Measurements from ENCODE around the gene DGKI.

Gene DGKI

DNA sequence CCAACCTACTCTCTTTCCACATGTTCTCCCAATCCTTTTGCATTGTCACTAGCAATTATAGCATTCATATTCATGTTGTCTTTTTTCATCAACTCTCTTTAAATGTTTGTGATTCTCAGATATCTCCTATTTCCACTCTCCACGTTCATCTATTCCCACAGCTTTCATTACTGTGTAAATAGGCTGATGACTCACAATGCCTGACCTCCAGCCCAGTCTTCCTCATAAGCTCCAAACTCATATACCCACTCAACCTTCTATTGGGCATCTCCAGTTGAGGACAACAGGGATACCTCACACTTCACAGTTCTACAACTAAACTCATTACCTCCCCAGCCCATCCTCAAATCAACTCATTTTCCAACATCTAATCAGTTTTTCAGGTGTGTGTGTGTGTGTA is 194.1 kb downstream of the DGKI start:
- DNase-seq (ENCODE audit: low read depth): peak; percentile 56

DNA sequence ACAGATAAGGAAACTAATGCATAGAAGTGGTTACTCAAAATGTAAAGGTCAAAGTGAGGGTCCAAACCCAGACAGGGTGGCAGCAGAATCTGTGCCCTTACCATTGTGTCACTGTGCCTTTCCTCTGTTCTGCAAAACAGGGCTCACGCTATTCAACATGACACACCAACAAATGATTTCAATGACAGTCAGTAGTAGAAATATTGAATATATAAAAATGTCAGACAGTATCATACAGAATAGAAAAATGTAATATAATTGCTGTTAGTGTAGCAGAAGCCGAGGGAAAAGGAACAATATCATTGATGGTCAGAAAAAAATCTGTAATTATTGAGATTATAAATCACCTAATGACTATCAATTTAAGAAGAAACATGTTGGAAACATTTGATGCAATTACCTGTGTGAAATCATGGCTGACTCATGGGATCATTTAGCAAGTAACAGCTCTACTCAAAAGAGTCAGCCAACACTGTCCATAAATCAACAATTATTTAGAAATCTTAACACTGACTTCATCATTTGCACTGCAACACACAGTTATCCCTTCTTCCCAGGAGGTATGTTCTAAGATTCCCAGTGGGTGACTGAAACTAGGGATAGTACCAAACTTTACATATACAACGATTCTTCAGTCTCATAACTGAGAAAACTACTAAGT is 198.7 kb downstream of the DGKI start:
- DNase-seq (ENCODE audit: low read depth): no peak

DNA sequence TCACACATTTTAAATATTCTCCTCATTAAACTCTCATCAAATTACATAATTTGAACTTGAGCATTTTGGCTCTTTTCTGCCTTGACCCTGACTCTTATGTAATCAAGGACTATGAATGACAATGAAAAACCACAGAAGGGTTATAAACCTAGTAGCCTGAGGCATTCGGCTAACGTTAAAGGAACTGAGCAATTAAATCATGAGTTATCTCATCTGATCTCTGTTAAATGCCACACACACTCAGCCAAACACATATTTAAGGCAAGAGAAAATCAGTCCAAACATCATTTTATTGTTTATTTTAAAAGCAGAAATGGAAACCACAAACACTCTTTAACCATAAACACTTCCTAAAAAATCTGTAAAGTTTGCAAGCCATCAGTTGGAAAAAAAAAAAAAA is 204.3 kb downstream of the DGKI start:
- DNase-seq (ENCODE audit: low read depth): peak; percentile 28

DNA sequence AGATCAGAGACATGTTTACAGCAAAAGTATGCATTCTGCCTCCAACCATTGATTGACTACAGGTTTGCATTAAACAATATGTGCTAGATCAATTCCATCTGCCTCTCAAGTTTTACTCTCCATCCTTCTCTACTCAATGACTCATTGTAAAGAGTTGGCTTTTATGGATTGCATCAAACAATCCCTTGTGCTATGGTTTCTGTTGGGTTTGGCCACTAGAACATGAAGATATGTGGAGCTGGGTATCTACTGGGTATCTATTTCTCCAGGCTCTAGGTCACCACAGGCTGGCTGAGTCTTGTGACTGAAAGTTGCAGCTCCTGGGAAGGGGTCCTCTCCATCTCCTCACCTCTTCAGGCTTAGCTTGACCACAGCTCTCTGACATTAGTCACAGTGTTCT is 204.7 kb downstream of the DGKI start:
- DNase-seq (ENCODE audit: low read depth): no peak

DNA sequence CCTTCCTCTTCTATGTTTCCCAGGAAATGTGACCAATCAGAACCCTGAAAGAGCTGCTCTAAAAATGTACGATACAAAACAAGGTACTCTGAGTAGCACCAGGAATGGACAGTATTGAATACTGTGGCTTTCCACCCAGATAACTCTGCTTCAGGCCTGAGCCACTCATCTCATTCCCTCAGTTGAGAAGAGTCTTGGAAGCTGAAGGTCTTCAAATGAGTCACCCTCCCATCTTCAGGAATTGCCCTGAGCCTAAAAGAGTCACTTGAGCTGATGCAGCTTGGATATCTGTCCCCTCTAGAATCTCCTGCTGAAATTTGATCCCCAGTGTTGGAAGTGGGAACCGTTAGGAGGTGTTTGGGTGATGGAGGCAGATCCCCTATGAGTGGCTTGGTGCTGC is 210.4 kb downstream of the DGKI start:
- no peak for DNase-seq (ENCODE audit: low read depth)

DNA sequence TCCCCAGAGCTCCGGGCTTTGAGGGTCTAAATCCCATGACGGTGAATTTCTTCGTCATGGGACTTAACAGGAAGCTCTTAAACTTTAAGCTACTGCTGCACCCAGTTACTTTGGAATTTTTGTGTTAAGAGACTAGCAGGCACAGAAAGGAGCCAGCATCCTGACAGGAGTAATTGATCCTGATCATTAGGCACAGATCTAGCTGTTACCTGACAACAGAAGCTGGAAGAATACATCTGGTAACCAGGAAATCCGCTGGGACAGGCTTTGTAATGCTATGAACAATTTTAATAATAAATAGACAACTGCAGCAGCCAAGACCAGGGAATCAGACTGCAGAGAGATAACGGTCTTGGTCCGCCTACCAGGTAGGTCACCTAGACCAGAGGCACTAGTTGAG is 210.9 kb downstream of the DGKI start:
- no peak for DNase-seq (ENCODE audit: low read depth)

DNA sequence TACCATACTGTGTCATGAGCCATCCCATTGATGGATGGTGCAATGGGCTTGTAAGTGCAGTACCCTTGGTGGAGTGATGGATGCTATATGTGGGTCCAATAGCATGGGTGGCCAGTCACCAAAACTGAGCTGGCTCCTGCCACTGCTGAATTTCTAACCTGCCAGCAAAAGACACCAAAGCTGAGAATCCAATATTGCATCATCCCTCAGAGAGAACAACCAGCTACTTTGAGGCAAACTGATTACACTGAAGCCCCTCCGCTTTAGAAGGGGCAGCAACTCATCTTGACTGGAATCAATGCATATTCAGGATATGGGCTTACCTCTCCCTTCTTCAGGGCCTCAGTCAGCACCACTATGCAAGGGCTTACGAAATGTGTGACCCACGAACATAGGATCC is 211.6 kb downstream of the DGKI start:
- no peak for DNase-seq (ENCODE audit: low read depth)

DNA sequence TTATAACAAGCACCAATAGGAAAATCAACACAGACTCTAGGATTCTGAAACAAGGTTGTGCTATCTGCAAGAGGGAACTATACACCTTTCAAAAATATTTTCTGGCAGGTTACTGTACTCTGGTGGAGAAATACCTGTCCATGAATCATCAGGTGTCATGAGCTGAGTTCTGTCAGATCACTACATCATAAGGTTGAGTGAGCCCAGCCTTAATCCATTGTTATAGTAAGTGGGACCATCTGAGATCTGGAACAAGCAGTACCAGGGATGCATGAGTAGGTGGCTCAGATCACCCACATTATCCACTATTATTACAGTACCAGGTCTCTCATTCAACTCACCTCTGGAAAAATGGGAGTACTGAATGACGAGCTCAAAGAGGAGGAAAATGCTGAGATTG is 212.4 kb downstream of the DGKI start:
- DNase-seq (ENCODE audit: low read depth): no peak

DNA sequence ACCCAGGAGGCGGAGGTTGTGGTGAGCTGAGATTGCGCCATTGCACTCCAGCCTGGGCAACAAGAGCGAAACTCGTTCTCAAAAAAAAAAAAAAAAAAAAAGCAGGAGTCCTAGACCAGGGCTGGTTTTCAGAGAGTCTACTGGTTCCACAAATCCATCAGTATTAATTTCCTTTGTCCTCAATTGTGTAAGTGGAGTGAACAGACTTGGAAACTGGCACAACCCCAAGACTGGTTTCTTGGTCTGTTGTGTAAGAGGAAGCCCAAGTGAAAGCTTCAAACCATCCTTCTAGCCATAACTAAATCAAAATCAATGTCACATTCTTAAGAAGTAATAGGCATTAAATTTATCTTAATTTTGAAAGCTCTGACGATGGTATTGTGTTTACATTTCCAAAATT is 213.6 kb downstream of the DGKI start:
- DNase-seq (ENCODE audit: low read depth): peak; percentile 11

DNA sequence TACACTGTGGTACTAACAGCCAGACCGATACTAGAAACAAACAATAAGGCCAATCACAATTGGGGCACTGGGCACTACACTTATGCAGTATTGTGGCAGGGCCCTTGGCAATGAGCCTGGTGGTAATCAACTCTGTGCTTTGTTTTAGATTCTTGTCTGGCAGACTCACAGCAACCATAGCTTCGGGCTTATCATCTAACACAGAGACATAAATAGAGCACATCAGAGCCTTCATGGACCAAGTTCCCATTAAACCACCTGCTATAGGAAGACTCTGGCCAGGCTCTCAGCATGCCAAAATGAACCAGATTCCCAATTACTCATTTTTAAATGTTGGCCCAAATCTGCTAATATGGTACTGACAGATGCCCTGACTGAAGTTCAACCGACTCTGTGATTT is 218.6 kb downstream of the DGKI start:
- no peak for DNase-seq (ENCODE audit: low read depth)

DNA sequence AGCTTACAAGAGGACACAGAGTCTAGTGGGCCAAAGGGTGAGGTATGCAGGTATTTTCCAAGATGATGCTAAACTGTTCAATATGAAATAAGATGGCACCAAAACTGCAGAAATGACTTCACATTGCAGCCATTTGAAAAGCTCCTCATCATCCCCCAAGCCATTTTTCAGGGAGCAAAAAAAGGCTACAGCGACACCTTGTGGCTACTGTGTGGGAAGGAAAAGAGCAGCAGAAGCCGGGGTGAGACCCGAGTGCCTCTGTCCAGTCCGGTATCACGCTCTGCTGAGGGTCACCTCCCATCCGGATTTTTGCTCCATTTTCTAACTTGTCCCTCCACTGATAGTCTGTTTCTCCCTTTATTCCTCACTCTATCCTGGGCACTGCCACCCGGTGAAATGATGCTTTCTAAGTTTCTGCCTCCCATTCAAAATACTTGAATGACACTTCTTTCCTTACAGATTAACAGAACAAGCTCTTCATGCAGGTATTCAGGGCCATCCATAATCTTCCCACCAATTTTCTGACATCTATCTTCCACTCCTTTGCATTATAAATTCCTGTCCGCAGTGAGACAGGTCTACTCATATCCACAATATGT is 220.2 kb downstream of the DGKI start:
- peak; percentile 18 for DNase-seq (ENCODE audit: low read depth)

DNA sequence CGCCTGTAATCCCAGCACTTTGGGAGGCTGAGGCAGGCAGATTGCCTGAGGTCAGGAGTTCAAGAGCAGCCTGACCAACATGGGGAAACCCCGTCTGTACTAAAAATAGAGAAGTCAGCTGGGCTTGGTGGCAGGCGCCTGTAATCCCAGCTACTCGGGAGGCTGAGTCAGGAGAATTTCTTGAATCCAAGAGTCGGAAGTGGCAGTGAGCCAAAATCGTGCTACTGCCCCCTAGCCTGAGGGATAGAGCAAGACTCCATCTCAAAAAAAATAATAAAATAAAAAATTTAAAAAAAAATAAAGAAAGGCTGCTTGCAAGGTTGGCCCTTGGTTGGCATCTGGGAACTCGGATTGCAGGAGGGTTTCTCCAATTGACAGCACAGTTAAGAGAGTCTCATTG is 221.6 kb downstream of the DGKI start:
- no peak for DNase-seq (ENCODE audit: low read depth)

DNA sequence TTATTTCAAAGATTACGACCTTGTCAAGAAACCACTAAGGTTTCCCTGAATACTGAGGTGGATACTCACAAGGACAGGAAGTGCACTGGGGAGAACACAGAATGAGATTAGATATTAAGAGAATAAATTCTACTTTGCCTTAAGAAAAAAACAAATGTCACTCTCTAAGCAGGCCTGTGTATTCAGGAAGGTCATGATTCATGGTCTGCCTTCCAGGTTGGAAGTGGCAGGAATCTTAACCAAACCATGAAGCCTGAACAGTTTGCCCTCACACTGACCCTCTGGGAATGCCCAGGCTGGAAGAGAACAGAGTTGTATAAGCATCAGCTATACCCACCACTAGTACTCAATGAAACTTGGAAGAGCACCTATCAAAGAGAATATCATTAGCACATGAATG is 227.6 kb downstream of the DGKI start:
- no peak for DNase-seq (ENCODE audit: low read depth)

DNA sequence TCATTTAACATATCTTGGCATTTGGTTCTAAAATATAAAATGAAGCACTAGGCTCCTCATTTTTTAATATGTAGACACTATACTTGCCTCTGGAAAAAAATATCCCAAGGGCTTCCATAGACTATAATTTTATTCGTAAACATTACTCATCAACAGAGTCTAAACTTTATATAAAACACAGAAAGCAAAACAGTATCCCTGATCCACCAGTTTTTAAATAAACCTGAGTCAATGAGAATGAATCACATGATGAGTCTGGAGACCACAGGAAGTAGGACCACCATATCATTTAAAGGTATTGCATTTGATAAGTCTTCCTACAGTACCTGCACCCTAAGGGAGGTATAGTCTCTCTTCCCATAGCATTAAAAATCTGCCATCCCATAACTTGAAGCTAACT is 228.0 kb downstream of the DGKI start:
- no peak for DNase-seq (ENCODE audit: low read depth)

DNA sequence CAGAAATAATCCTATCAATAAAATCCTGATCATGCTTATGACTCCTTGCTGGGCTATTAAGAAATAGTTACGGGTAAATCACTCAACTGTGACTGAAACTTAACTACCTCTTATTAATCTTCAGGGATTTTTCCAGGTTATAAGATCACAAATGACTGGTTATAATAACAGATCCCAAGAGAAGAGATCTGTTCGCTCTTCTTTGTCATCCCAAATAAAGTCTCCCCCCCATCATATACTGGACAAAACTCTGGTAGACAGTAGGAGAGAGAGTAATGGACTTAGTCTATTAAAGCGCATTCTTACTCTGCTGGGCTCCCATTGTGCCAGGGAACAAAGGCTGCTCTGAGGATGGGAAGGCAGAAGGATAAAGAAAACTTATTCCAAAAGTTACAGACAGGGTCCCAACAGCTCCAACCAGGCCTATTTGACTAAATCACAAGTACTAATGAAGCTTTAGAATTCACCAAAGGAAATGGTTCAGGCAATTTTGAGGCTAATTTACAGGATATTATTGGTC is 233.7 kb downstream of the DGKI start:
- DNase-seq (ENCODE audit: low read depth): no peak

DNA sequence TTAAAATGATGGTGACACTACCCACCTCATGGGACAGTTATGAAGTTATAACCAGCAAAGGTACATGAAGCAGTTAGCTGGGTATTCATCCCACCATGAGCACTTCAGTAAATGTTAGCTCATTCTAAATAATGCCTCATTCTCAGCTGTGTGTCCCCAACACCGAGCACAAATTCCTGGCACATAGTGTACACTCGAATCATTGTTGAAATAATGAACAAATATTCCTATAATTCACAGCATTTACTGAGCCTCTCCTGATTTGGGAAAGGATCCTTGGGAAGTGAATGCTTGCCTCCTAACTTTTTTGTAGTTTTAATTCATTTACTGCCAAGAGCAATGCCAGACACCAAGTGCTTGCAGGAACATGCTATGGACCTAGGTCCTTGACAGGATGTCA is 235.2 kb downstream of the DGKI start:
- DNase-seq (ENCODE audit: low read depth): no peak

DNA sequence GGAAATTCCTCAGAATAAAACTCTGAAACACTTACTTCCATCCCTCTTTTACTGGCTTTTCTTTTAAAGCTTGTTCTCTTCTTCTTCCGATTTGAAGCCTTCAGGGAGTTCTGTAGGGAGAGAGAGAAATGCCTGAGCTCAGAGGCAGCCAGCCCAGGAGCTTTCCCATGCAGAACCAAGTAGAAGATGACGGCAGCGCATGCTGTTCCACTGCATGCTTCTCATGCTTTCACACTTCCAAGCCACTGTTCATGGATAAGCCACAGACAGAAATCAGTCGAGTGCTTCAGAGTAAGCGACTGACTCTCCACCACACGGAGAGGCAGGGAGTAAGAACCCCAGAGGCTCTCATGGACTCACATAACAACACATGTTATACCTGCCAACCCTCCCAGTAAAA is 237.3 kb downstream of the DGKI start:
- DNase-seq (ENCODE audit: low read depth): peak; percentile 6

DNA sequence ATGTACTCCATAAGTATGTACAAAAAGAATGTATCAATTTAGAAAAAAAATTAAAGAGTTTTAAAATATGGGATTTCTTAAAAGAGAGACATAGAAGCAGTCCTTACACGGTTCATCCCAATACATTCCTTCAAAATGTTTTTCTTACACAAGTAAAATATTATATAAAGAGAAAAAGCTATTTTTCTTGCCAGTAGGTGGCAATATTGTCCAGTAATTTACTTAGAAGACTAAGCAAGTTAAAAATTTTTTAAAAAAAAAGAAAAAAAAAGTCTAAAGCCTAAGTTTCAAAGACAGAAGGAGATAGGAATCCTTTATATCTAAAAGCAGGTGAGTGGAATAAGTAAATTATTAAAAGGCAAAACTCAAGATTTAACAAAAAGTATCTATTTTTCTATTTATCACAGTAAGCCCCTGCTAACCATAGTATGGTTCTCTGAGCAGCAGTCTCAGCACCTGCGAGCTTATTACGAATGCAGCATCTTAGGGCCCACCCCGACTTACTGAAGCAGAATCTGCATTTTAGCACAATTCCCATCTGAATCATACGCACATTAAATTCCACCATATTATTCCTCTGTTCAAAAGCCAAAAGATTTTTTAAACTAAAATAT is 240.6 kb downstream of the DGKI start:
- DNase-seq (ENCODE audit: low read depth): peak; percentile 51

DNA sequence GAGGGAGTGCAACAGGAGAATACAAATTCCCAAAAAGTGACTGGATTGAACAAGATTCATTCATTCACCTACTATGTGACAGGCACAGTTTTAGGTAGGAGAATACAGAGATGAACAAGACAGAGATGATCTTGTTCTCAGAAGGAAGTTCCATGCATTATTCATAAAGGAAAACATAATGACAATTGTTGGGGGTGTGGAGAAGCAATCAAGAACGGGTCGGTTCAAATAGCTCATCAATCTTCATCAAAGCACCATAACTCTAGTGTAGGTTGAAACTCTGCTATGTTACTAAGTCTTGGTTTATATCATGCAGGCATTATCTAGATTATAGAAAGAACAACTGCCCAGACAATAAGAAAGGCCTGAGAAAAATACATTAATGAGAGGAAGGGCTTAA is 243.7 kb downstream of the DGKI start:
- DNase-seq (ENCODE audit: low read depth): no peak

DNA sequence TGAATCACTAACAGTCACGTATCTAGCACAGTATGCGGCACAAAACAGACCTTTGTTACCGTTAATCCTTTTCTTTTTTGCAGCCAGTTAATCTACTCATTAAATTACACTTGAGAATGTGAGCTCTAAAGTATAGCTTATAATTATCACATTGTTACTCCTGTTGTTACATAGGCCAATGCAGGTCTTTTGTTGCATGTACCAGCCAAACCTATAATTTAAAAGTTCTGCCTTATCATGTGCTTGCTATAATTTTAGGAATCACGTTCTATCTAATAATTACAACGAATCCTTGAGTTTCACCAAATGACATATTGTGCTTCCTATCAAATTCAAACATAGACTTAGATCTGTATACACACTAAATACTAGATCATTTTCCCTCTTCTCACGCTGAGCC is 245.1 kb downstream of the DGKI start:
- DNase-seq (ENCODE audit: low read depth): no peak

DNA sequence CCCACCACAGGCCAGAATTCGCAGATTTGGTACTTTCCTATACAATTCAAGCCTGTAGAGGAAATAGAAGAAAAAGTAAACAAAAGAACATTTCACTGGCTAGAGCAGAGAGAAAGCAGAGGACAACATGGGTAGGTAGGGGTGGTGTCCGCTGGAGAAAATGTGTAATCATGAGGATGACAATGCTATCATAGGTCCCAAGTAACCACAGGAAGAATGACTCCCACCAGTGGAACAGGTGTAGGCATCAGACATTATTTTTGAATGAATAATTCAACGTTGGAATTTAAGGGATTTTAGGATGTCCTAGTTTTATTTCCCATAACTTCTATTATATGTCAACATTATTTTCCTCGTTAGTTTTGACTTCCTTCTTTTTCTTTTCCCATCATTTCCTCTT is 248.9 kb downstream of the DGKI start:
- DNase-seq (ENCODE audit: low read depth): no peak

DNA sequence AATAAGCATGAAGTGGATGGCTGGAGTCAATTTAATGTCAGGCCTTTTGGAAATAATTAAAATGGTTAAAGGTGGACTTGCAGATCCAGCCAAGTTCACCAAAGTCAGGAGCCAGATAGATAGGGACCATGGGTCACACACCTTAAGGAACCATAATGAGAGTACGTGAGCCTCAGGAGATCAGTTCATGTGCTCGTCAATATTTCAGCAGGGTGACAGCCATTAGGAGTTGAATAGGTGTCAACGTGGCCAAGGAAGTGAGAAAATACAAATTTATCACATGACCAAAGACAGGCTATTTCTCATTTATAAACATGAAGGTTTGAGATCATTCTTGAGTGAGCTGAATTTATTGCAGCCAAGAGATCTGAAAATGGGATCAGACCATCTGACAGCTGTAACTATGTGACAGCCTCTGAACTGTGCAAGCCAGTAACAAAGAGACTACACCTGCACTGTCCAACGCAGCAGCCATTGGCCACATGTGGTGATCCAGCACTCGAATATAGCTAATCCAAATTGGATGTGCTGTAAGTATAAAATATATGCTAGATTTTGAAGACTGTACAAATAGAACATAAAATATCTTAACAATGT is 253.6 kb downstream of the DGKI start:
- no peak for DNase-seq (ENCODE audit: low read depth)

DNA sequence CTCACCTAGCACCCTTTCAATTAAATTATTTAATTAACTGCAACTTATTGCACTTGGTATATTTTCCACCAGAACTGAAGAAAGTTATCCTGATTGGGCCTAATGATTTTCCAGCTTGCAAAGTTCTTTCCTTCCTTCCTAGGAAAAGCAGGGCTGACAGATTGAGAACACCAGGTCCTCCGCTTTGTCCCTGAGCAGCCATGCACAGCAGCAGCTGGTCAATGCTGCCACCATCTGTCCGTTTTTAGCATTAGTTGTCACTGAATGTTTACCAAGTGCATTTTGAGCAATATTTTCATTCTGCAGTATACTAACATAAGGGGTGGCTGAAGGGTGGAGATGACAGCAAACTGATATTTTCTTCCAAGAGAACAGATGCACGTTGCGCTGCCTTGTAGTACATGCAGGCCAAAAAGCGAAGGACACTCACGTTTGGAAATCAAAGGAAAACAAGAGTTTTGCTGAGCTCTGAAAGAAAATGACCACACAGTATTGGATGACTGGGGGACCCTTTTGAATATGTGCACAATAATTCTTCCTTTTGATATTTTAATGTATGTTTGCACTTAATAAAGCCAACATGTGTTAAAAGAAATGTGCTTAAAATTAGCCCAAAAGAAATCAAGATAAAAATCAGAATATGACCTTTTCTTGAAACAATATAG is 254.4 kb downstream of the DGKI start:
- DNase-seq (ENCODE audit: low read depth): peak; percentile 50

Data from stromal cell of bone marrow (primary cell).